ENCODE measurements around the gene MSI1.
"Not testable (repeated sequence)": the region's sequence is repeated elsewhere in the genome, so short reads cannot be mapped to it uniquely, and the experiment has no call there.

The MSI1 gene

DNA sequence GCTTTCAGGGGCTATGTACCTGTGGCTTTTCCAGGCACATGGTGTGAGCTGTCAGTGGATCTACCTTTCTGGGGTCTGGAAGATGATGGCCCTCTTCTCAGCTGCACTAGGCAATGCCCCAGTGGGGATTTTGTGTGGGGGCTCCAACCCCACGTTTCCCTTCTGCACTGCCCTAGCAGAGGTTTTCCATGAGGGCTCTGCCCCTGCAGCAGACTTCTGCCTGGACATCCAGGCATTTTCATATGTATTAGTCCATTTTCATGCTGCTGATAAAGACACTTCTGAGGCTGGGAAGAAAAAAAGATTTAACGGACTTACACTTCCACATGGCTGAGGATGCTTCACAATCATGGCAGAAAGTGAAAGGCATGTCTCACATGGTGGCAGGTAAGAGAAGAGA, 32.6 kb downstream of the MSI1 start:
- H3K4me3 Mint-ChIP-seq; H3K27ac Mint-ChIP-seq; DNase-seq (ENCODE audit: low spot score); H3K36me3 Mint-ChIP-seq (ENCODE audit: low read depth); H3K4me1 Mint-ChIP-seq (ENCODE audit: low read depth); H3K27me3 Mint-ChIP-seq (ENCODE audit: low read depth): not testable (repeated sequence)
- H3K9me3 Mint-ChIP-seq = peaks cover 18% of the 10 kb centered on the region

DNA sequence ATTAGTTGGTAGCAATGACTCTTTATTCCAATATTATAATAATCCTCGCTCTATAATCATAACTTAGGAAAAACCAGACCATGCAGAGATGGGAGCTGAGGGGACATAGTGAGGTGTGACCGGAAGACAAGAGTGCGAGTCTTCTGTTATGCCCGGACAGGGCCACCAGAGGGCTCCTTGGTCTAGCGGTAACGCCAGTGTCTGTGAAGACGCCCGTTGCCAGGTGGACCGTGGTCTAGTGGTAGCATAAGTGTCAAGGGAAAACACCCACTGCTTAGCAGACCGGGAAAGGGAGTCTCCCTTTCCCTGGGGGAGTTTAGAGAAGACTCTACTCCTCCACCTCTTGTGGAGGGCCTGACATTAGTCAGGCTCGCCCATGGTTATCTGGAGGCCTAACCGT, 33.5 kb downstream of the MSI1 start:
- DNase-seq (ENCODE audit: low spot score) = peak; percentile 27
- not testable (repeated sequence) for H3K27me3 Mint-ChIP-seq (ENCODE audit: low read depth); H3K36me3 Mint-ChIP-seq (ENCODE audit: low read depth); H3K4me3 Mint-ChIP-seq; H3K4me1 Mint-ChIP-seq (ENCODE audit: low read depth); H3K27ac Mint-ChIP-seq
- H3K9me3 Mint-ChIP-seq = peaks cover 18% of the 10 kb centered on the region

DNA sequence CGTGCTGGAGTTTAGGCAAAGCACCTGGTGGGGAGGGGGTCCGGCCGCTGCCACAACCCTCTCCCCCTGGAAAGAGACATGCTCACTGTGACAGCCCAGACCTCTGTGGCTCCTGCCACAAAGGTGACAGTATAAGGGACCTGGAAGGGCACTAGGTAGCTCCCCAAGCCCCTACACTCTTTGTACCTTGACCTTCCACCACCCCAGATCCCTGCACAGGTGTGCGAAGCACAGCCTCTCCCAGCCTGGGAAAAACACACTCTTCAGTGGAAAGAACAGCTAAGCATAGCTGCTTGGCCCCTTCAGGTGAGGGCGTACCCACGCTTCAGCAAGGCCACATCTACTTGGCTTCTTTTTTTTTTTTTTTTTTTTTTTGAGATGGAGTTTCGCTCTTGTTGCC, 36.4 kb downstream of the MSI1 start:
- Mint-ChIP-seq H3K36me3 (ENCODE audit: low read depth) (peaks cover 4% of the 10 kb centered on the region), H3K9me3 (peaks cover 11% of the 10 kb centered on the region), H3K27ac (no peak overlapping the region), H3K27me3 (ENCODE audit: low read depth) (peaks cover 3% of the 10 kb centered on the region), H3K4me3 (no peak overlapping the region), H3K4me1 (ENCODE audit: low read depth) (no peaks in the 10 kb centered on the region)
- DNase-seq (ENCODE audit: low spot score) = no peak

DNA sequence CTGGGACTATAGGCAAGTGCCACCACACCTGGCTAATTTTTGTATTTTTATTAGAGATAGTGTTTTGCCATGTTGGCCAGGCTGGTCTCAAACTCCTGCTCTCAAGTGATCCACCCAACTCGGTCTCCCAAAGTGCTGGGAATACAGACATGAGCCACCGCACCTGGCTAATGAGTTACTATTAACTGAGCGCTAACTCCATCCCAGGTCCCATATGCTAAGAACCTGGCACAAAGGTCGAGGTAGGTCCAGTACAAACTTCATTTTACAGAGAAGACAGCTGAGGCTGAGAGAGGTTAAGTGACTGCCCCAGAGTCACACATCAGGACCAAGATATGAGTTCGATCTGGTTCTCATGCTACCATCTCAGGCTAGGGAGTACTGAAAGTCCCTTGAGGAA, 36.9 kb downstream of the MSI1 start:
- no peaks in the 10 kb centered on the region for H3K4me1 Mint-ChIP-seq (ENCODE audit: low read depth)
- H3K36me3 Mint-ChIP-seq (ENCODE audit: low read depth) = peaks cover 4% of the 10 kb centered on the region

DNA sequence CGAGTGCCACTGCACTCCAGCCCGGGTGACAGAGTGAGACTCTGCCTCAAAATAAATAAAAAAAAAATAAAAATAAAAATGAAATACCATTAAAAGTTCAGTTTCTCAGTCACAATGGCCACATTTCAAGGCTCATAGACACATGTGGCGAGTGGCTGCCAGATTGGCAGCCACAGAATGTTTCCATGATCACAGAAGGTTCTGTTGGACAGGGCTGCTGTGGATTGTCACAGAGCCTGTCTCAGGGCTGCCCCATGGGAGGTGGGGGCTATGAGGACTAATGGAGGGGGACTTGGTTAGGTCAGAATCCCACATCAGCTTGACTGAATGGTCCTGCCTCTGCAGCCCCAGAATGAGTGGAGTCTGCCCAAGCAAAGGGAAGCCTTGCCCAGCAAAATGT, 37.6 kb downstream of the MSI1 start:
- peaks cover 3% of the 10 kb centered on the region for H3K27me3 Mint-ChIP-seq (ENCODE audit: low read depth)

More for the DNA sequence above, 36.9 kb downstream of the MSI1 start:
- H3K27me3 Mint-ChIP-seq (ENCODE audit: low read depth) = peaks cover 3% of the 10 kb centered on the region
- DNase-seq (ENCODE audit: low spot score) = no peak
- no peak overlapping the region for H3K27ac Mint-ChIP-seq
- peaks cover 7% of the 10 kb centered on the region for H3K9me3 Mint-ChIP-seq
- H3K4me3 Mint-ChIP-seq = no peak overlapping the region

DNA sequence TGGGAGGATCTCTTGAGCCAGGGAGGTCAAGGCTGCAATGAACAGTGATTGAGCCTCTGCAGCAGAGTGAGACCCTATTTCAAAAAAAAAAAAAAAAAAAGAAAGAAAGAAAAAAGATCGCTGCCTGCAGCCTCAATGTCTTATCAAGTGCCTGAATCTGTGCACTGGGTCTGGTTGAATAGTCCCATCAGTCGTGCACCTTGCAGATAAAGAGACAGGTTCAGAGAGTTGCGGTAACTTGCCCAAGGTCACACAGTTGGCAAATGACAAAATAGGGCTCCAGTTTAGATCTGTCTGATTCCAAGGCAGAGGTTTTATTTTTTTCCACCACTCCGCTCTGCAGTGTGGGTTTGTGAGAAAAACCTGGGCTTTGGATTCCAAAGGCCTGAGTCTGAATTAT, 40.7 kb downstream of the MSI1 start:
- Mint-ChIP-seq H3K27ac (no peak overlapping the region), H3K4me1 (ENCODE audit: low read depth) (peaks cover 5% of the 10 kb centered on the region), H3K36me3 (ENCODE audit: low read depth) (no peaks in the 10 kb centered on the region), H3K4me3 (no peak overlapping the region), H3K9me3 (no peaks in the 10 kb centered on the region), H3K27me3 (ENCODE audit: low read depth) (peaks cover 3% of the 10 kb centered on the region)
- no peak for DNase-seq (ENCODE audit: low spot score)

More for the DNA sequence above, 37.6 kb downstream of the MSI1 start:
- Mint-ChIP-seq H3K36me3 (ENCODE audit: low read depth) (peaks cover under 1% of the 10 kb centered on the region), H3K4me1 (ENCODE audit: low read depth) (no peaks in the 10 kb centered on the region), H3K4me3 (no peak overlapping the region), H3K9me3 (peaks cover 7% of the 10 kb centered on the region), H3K27ac (no peak overlapping the region)
- DNase-seq (ENCODE audit: low spot score) = no peak

- Mint-ChIP-seq H3K4me1 (ENCODE audit: low read depth) (peaks cover 5% of the 10 kb centered on the region), H3K9me3 (no peaks in the 10 kb centered on the region), H3K36me3 (ENCODE audit: low read depth) (no peaks in the 10 kb centered on the region), H3K27me3 (ENCODE audit: low read depth) (peaks cover 3% of the 10 kb centered on the region), H3K4me3 (no peak within 1 kb of the TSS), H3K27ac (no peak within 1 kb of the TSS)
- no peak for DNase-seq (ENCODE audit: low spot score)
Observed at GRCh38 chr12:120327593-120327992, 41.4 kb downstream of the MSI1 start, which contains the start of gene PLA2G1B. PLA2G1B (minus strand) TSS chr12:120327779; CDS start chr12:120327753, 26 bp downstream.

GRCh38 chr12:120324841-120325417, 44.0 kb downstream of the MSI1 start:
- Mint-ChIP-seq H3K9me3 (no peaks in the 10 kb centered on the region), H3K27ac (no peak overlapping the region), H3K4me1 (ENCODE audit: low read depth) (peaks cover 5% of the 10 kb centered on the region), H3K36me3 (ENCODE audit: low read depth) (no peaks in the 10 kb centered on the region), H3K4me3 (no peak overlapping the region), H3K27me3 (ENCODE audit: low read depth) (peaks cover 3% of the 10 kb centered on the region)
- no peak for DNase-seq (ENCODE audit: low spot score)

DNA sequence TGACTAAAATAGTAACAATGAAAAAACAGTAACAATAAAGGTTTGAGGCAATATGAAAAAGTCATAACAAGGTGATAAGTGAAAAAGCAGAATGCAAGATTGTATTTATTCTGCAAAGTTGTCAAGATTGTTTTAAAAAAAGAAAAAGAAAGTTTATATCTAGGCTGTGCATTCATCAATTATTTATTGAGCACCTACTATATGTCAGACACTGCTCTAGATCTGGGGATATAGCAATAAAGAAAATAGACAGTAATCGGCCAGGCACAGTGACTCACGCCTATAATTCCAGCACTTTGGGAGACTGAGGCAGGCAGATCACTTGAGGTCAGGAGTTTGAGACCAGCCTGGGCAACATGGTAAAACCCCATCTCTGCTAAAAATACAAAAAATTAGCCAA, 45.2 kb downstream of the MSI1 start:
- Mint-ChIP-seq H3K36me3 (ENCODE audit: low read depth) (no peaks in the 10 kb centered on the region), H3K4me3 (no peak overlapping the region), H3K27ac (no peak overlapping the region)

DNA sequence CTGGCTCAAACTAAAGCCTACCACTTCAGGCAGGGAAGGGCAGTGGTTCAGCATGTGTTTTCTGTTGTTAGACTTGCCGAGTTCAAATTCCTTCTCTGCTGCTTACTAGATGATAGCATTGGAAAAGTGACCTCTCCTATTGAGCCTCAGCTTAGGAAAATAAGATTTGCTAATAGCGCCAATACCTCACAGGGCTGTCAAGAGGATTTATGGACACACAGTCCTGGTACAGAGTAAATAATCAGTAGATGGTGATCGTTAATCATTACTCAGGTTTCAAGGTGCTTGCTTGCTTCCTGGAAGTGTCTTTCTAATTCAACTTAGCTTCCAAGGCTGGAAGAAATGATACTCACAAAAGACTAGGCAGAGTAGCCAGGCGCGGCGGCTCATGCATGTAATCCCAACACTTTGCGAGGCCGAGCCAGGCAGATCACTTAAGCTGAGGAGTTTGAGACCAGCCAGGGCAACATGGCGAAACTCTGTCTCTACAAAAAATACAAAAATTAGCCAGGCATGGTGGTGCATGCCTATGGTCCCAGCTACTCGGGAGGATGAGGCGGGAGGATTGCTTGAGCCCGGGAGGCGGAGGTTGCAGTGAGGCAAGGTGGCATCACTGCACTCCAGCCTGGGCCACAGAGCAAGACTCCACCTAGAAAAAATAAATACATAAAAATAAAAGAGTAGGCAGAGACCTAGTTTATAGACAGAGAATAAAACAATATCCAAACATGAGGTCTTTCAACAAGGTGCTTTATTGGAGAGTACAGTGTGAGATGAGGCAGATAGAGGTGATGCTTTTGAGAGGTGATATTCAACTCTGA, 47.4 kb downstream of the MSI1 start:
- Mint-ChIP-seq H3K9me3 (no peaks in the 10 kb centered on the region), H3K4me1 (ENCODE audit: low read depth) (peaks cover 14% of the 10 kb centered on the region), H3K27me3 (ENCODE audit: low read depth) (peaks cover 4% of the 10 kb centered on the region), H3K27ac (no peak overlapping the region), H3K4me3 (no peak overlapping the region), H3K36me3 (ENCODE audit: low read depth) (no peaks in the 10 kb centered on the region)
- no peak for DNase-seq (ENCODE audit: low spot score)

More for the DNA sequence above, 45.2 kb downstream of the MSI1 start:
- no peak for DNase-seq (ENCODE audit: low spot score)
- Mint-ChIP-seq H3K9me3 (no peaks in the 10 kb centered on the region), H3K4me1 (ENCODE audit: low read depth) (peaks cover 5% of the 10 kb centered on the region), H3K27me3 (ENCODE audit: low read depth) (peaks cover 3% of the 10 kb centered on the region)

DNA sequence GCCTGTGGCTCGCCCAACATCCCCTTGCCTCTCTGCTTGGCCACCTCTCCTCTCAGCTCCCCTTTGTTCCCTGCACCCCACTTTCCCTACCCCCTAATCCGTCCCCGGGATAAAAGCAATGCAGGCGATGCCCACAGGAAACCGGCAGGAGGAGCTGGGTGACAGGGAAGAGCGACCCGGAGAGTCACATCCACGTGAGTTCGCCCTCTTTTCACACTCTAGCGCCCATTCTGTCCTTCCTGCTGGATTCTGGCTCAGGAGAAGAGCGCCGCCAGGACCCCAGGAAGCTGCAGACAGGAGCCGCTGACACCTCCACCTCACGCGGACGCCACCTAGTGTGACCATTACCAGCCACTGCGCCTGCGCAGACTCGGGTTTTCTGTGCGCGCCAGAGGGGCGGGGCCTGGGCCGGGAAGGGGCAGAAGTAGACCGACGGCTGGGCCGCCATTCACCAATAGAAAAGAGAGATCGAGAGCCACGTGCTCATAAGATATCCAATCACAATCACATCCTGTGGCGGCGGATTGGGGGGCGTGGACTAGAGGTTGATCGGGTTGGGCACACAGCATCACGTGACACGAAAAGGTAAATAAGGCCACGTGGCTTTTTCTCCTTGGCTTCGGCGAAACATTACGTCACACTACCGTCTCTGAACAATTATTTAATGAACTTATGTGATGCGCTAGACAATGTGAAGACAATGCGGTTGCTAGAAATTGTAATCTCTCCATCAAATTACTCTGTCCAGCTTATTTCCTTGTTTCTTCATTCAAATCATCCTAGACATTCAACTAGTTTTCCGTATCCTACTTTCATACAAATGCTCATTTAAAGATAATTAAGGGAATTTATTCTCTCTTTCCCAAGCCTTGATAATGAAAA, 51.5 kb downstream of the MSI1 start:
- Mint-ChIP-seq H3K4me1 (ENCODE audit: low read depth) (peaks cover 9% of the 10 kb centered on the region), H3K9me3 (no peaks in the 10 kb centered on the region), H3K36me3 (ENCODE audit: low read depth) (no peaks in the 10 kb centered on the region), H3K27me3 (ENCODE audit: low read depth) (peaks cover 4% of the 10 kb centered on the region), H3K4me3 (peak overlapping the region; percentile 92), H3K27ac (peak overlapping the region; percentile 95)
- peak; percentile 100 for DNase-seq (ENCODE audit: low spot score)

GRCh38 chr12:120316798-120317223, 52.2 kb downstream of the MSI1 start:
- peak overlapping the region; percentile 92 for H3K4me3 Mint-ChIP-seq
- H3K27ac Mint-ChIP-seq = peak overlapping the region; percentile 95
- DNase-seq (ENCODE audit: low spot score) = no peak
- H3K36me3 Mint-ChIP-seq (ENCODE audit: low read depth) = no peaks in the 10 kb centered on the region
- no peaks in the 10 kb centered on the region for H3K9me3 Mint-ChIP-seq
- H3K4me1 Mint-ChIP-seq (ENCODE audit: low read depth) = peaks cover 9% of the 10 kb centered on the region
- peaks cover 4% of the 10 kb centered on the region for H3K27me3 Mint-ChIP-seq (ENCODE audit: low read depth)

GRCh38 chr12:120314220-120314619, 54.7 kb downstream of the MSI1 start:
- Mint-ChIP-seq H3K36me3 (ENCODE audit: low read depth) (no peaks in the 10 kb centered on the region), H3K4me1 (ENCODE audit: low read depth) (peaks cover 9% of the 10 kb centered on the region), H3K27ac (no peak overlapping the region), H3K9me3 (no peaks in the 10 kb centered on the region), H3K27me3 (ENCODE audit: low read depth) (peaks cover 4% of the 10 kb centered on the region), H3K4me3 (no peak overlapping the region)
- no peak for DNase-seq (ENCODE audit: low spot score)

Data from T-helper 2 cell treated with Interferon-gamma antibody and Interleukin-4, amounts not matched to agents 5 μg/mL and 100 μg/mL, for 36 hours (primary cell).